AG20443 (cell line): ENCODE measurements around the gene INSC.

ENCODE experiments used
- DNase-seq: peaks from one replicate; pipeline ENCODE4 v3.0.0; 2012; ENCODE audit warnings: low spot score, mixed read lengths

INSC gene

DNA sequence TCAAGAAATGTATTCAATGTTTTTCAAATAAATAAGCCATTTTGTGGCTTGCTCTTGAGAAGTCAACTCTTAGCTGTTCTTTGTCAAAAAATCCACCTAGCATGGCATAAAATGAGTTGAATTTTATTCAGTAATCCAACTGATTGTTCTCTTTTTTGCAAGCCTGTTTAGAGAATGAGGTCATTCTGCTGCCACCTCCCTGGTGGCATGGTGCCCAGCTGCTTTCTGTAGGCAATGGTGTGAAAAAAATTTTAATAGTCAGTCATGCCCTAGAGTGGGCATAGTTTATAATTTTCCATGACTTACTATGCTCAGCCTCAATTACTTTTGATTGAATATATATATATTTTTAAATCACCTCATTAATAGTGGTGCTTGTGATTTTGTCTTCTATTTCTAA lies 177.2 kb downstream of the INSC start:
- no peak for DNase-seq

DNA sequence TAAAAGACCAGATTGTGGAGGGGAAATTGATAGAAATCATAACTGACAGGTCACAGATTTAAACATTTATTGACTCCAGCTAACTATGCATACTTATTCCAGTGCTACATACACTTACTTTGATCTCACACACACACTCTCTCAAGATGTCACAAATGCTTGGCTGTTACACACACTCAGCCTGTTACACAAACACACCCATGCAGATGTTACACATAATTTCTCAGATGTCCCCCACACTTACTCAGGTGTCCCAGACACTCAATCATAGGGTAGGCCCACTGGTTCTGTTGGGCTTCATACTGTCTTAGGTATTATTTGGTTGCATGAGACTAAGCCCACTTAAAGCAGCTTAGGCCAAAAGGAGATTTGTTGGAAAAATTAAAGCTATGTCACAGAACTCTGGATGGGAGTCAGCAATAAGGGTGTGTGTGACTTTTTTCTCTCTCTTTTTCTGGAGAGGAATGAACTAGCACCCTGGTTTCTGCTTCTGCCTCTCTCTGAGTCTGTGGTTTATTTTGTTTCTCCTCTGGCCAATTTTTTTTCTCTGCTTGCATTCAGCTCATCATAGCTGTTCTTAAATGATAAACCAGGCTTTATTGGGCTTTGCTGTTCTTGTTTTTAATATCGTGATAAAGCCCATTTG lies 179.4 kb downstream of the INSC start:
- DNase-seq, result no peak

DNA sequence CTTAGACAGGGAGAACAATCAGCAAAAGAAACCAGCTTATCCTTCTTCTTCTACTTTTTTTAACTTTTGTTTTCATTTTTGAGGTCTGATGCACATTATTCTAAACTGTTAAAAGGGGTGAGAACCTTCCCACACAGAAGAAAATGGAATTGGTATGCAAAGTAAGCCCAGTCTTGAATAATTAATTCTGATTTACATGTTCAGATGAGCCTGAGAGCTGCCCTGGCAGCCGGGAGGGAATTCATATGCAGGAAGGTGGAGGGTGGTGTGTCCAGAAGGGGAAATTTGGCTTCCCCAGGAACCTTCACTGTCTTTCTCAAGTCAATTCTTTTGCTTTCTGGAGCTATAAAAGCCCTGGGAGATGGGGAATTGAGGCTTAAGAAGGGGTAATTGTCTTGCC lies 181.0 kb downstream of the INSC start:
- DNase-seq, result no peak
